SW 1271 (cell line): Measurements from ENCODE around the gene USP6.
A peak's percentile ranks its signal among the peaks of the same experiment; 100 is the strongest.
"Not testable (repeated sequence)": the region's sequence is repeated elsewhere in the genome, so short reads cannot be mapped to it uniquely, and the experiment has no call there.

Experiments used
- DNase-seq, 2 experiments: peaks; one replicate each; lab custom pipeline; 2025; lab: John Stamatoyannopoulos, UW

The USP6 gene

DNA sequence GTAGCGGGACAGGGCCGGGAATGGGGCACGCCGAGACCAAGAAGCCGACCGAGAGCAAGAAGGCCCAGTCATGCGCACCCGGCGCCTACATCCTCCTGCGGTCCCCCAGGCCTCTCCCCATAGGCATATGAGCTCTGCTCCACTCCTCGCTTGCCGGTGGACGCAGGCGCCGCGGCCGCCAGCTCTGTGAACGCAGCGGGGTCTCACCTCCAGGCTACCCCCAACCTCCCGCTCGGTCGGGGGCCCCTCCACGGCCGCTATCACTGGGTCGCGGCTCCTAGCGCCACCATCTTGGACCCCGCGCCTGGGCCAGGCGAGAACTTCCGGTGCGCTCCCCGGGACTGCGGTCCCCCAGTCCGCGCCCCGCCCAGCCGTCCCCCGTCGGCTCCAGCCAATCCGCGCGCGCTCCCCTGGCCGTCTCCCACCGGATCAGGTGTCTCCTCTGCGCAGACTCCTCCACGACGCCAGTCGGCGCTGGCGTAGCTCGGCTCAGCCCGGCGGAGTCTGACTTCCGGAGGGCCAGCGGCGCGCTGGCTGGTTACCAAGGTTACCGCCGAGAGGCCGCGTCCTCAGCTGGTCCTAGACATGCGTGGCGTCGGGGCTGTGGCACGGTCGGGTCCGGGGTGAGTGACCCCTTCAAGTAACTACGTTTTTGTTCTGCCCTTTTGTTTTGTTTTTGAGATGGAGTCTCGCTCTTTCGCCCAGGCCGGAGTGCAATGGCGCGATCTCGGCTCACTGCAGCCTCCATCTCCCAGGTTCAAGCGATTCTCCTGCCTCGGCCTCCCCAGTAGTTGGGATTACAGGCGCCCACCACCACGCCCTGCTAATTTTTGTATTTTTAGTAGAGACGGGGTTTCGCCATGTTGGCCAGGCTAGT, 75.9 kb downstream of the USP6 start, which contains the start of gene ZNF594:
Gene ZNF594, minus strand, starts transcription at position 328 of the 877 bp plus-strand sequence. CDS start 7,612 bp downstream, outside the sequence.
- DNase-seq, result peak; percentile 74 to 86

DNA sequence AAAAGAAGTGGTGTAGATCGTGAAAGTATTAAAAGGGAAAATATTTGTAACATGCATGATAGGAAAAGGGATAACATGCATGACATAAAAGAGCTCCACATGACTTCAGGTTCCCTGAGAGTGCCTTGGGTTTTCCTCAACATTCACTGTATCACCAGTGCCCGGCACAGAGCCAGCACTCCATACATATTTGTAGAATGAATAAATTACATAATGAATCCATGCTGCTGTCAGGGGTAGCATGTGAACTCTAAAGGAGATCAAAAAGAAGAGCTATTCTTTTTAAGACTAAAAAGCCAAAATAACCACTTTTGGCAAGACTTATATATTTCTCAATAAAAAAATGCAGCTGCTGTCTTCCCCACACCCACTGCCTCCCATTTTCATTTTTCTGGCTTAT, 78.5 kb downstream of the USP6 start:
- DNase-seq, result no peak

DNA sequence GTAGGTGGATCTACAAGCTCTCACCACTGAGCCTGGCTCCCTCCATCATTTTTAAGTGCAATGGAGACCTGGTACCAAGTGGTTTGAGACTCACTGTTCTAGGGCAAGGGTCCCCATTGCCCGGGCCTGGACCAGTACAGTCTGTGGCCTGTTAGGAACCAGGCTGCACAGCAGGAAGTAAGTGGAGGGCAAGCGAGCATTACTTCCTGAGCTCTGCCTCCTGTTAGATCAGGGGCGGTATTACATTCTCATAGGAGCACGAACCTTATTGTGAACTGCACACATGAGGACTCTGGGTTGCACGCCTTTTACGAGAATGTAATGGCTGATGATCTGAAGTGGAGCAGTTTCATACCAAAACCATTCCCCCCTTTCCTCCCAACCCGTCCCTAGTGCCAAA, 82.6 kb downstream of the USP6 start:
- no peak for DNase-seq

DNA sequence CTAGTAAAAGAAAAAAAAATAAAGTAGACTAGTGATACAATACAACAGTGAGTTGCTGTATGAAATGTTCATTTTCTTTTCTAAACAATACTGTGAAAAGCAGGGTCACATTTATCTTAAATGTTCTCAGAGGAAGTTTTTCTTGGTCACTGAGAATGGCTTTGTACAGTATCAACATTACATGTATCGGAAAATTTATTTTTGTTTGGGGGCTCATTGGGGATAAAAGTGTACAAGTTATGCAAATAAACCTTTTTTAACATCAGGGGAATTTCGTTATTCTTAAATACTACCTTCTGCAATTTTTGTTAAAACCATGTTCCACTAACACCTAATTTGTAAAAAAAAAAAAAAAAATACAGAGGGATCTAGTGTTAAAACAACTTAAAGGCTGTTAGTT, 84.5 kb downstream of the USP6 start:
- DNase-seq, result no peak

DNA sequence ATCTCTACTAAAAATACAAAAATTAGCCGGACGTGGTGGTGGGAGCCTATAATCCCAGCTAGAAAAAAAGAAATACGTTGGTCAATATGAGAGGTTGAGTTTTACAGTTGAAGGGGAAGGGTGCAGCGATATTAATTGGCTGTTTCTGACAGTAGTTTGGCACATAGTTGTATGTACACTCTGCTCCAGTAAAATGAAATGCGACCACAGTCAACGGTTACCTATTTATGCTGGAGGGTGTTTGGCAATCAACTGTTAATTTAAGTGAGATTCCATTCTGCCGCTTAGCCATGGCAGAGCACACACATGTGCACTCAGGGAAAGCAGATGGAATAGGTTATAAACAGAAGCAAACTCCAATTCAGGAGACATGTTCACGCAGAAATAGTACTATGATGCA, 85.2 kb downstream of the USP6 start:
- no peak for DNase-seq

DNA sequence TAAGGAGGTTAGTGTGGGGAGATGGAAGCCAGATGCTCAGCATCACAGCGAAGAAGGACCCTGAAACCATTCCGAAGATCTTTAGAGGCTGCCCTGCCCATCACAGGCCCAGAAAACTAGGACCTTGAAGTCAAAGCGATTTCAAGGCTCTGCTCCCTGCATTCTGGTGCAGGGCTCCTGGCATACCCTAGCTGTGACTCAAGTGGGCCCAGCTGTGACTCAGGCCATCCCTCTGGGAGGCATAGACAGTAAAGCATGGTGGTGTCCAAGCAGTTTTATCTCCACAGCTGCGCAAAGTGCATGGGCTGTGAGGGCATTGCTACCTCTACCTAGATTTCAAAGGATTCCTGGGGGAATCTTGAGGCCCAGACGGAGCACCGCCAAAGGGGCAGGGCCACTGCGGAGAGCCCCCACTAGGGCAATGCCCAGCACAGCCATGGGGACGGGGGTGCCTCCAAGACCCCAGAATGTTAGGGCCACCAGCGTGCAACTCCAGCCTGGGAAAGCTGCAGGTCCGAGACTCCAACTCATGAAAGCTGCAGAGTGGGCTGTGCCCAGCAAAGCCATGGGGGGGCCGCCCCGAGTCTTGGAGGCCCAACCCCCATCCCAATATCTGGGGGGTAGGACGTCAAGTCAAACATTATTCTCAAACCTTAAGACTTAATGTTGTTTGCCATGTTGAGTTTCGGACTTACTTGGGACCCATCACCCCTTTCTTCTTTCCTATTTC, 87.5 kb downstream of the USP6 start:
- DNase-seq, result no peak

DNA sequence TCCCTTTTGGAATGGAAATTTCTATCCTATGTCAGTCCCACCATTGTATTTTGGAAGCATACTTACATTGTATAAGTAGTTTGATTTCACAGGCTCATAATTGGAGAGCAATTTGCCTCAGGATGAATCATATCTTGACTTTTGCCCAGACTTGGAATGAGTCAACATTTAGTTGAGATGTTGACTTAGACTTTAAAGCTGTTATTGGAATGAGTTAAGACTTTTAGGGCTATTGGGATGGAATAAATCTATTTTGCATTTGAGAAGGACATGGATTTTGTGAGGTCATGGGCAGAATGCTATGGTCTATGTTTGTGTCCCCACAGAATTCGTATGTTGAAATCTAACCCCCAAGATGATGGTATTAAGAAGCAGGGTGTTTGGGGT, 88.1 kb downstream of the USP6 start:
- DNase-seq, result no peak

DNA sequence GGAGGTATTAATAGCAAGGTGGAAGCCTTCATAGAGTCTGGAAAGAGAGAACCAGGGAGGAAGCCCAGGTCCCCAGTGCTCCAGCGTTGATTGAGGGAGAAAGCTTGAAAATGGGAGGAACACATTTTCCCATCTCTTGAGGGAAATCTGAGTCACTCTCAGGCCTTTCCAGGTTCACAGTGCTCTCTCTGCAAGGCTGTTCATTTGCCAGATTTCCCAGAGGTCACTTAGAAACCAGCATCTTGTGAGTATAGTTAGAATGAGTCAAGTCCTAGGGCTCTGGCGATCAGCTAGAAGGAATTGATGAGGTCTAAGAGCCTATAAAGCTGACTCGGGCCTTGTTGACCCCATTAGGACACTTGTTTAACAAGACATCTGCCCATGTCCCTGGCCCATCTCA, 93.6 kb downstream of the USP6 start:
- no peak for DNase-seq

DNA sequence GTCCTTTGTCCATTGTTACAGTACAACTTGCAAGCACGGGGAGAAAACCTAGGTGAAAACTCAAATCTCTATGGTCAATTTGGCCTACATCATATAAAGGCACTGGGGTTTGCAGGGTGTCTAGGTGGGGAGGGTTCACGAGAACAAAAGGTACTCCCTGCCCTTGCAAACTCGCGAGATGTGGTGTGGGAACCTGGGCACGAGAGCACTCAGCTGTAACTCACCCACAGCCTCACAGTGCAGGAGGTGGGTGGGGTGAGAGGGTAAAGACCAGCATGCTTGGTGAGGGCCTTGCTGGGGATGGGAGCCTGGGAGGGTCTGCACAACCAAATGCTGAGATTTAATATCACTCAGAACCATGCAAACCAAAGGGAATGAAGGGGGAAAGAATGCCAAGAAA, 94.3 kb downstream of the USP6 start:
- DNase-seq, result no peak

DNA sequence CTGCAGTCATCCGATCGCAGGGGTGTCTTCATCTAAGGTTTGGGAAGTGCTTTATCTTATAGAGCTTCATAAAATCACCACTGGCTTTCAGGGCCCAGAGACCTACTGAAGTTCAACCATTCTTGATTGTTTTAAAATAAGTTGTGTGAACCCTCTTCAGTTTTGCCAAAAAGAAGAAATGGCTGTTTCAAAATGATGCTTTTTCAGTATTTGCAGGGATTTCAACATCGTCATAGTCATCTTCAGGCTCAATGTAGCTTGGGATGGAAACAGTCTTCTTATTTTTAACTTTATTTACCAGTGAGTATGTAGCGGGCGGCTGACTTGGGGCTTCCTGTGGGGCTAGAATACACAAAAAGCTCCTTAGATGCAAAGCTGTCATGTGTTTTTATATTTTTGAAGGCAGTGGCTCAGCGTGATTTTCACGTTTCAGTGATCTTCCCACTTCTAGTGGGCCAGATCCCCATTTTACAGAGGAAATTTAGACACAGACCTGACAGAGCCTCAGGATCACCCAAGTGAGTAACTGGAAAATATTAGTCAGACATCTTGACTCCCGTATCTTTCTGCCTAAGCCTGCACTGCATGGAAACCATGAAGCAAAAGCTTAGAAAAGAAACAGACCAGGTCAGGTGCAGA, 94.9 kb downstream of the USP6 start:
- DNase-seq, result no peak

DNA sequence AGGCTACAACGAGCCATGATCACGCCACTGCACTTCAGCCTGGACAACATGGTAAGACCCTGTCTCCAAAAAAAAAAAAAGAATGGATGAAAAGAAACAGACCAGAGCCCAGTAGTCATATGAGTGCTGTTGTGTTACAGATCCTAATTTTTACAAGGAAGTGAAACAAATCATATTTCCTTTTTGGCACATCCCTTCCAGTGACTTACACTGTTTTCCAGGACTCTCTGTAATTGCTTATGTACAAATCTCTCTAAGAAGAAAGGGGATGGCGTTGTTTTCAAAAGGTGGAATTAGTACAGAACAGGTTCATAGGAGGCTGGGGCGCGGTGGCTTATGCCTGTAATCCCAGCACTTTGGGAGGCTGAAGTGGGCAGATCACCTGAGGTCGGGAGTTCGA, 95.6 kb downstream of the USP6 start:
- no peak for DNase-seq

DNA sequence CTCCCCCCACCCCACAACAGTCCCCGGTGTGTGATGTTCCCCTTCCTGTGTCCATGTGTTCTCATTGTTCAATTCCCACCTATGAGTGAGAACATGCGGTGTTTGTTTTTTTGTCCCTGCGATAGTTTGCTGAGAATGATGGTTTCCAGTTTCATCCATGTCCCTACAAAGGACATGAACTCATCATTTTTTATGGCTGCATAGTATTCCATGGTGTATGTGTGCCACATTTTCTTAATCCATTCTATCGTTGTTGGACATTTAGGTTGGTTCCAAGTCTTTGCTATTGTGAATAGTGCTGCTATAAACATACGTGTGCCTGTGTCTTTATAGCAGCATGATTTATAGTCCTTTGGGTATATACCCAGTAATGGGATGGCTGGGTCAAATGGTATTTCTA, 101.7 kb downstream of the USP6 start:
- DNase-seq, result not testable (repeated sequence)

DNA sequence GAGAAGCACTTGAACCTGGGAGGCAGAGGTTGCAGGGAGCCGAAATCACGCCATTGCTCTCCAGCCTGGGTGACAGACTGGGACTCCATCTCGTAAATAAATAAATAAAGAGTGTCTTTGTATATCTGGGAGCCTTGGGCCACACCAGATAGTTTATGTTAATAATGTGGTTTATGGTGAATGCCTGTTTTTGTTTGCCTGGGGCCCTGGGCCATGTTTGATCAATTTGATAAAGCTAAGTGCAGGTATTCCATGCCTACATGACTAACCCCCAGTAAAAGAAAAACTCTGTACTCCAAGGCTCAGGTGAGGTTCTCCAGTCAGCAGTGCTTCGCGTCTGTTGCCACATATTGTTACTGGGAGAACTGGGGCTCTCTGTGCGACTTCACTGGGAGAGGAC, 103.7 kb downstream of the USP6 start:
- DNase-seq, result no peak

DNA sequence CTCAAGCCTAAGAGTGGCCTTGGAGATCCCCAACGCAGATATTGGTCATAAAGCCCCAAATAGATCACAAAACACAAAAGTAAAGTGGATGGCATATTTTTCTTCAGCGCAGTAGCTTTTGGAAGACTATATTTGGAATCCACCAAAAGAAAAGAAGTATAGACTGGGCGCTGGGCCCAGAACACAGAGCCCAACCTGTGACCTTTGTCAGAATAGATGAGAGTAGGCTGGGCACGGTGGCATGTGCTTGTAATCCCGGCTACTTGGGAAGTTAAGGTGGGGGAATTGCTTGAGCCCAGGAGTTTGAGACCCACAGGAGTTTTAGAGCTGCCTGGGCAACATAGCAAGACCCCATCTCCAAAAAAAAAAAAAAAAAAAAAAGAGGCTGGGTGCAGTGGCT, 104.2 kb downstream of the USP6 start:
- no peak for DNase-seq

DNA sequence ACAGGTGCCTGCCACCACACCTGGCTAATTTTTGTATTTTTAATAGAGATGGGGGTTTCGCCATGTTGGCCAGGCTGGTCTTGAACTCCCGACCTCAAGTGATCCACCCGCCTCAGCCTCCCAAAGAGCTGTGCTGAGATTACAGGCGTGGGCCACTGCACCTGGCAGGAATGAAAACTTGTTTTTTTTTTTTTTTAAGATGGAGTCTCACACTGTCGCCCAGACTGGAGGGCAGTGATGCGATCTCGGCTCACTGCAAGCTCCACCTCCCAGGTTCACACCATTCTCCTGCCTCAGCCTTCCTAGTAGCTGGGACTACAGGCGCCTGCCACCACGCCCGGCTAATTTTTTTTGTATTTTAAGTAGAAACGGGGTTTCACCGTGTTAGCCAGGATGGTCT, 106.1 kb downstream of the USP6 start:
- not testable (repeated sequence) for DNase-seq
